Keratinocyte (primary cell): ENCODE results near the gene CGN.

ENCODE experiments used
- CTCF ChIP-seq, 3 experiments: IDR thresholded peaks in 1 of 3; conservative IDR thresholded peaks in 1 of 3; optimal IDR thresholded peaks in 1 of 3; 2 replicates in 2 of 3; 3 replicates in 1 of 3; pipeline versions ENCODE3 to v1.5.1; 2011; ENCODE audit warnings: low read length in 3 of 3, mild to moderate bottlenecking in 3 of 3, moderate library complexity in 2 of 3, control low read depth in 1 of 3, inconsistent platforms in 1 of 3; ENCODE audit not compliant: insufficient read depth in 2 of 3; ENCODE audit errors: extremely low read depth in 1 of 3
- EZH2 ChIP-seq: IDR thresholded peaks from one replicate; pipeline ENCODE4 v1.6.1; 2012; ENCODE audit warnings: inconsistent platforms, mild to moderate bottlenecking, low read length, moderate library complexity

GRCh38 chr1:151536499-151536898 is 25.3 kb downstream of the CGN start:
- TF ChIP-seq CTCF (optimal IDR thresholded peaks at IDR 0.05 in 1 of 3, IDR thresholded peaks at IDR 0.05 in 1 of 3, conservative IDR thresholded peaks at IDR 0.05 in 1 of 3; ENCODE audit: extremely low read depth in 1 of 3, insufficient read depth in 2 of 3, low read length in 3 of 3) = no peak
- no peak for TF ChIP-seq EZH2
